ENCODE results near the gene ZNF688. TPM values are rescaled to one million over a fixed set of nuclear protein-coding genes. Genes with fewer than 3 reads are reported as not detected.

ZNF688 gene
- total RNA-seq, 4 donors from 2014 or later: 38.6 to 53.3 (median 41.1) TPM

DNA sequence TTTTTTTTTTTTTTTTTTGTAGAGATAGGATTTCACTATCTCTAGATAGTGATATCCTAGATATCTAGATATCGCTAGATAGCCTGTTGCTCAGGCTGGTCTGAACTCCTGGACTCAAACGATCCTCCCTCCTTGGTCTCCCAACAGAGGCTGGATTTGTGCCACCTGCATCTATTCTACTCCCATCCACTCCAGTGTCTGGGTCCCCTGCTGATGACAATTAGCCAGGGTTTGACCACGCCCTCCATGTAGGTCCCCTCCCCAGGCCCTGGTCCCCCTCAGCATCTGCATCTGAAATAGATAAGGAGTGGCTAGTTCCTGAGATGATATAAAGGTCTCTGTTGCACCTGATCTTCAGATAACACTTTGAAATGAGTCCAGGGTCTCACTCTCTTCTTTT lies 2.2 kb downstream of the ZNF688 start:
- no peaks in the 10 kb centered on the region for H3K9me3 ChIP-seq
- TF ChIP-seq POLR2A (IDR thresholded peaks at IDR 0.05): no peak
- TF ChIP-seq, protein P1, sequence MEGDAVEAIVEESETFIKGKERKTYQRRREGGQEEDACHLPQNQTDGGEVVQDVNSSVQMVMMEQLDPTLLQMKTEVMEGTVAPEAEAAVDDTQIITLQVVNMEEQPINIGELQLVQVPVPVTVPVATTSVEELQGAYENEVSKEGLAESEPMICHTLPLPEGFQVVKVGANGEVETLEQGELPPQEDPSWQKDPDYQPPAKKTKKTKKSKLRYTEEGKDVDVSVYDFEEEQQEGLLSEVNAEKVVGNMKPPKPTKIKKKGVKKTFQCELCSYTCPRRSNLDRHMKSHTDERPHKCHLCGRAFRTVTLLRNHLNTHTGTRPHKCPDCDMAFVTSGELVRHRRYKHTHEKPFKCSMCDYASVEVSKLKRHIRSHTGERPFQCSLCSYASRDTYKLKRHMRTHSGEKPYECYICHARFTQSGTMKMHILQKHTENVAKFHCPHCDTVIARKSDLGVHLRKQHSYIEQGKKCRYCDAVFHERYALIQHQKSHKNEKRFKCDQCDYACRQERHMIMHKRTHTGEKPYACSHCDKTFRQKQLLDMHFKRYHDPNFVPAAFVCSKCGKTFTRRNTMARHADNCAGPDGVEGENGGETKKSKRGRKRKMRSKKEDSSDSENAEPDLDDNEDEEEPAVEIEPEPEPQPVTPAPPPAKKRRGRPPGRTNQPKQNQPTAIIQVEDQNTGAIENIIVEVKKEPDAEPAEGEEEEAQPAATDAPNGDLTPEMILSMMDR (IDR thresholded peaks at IDR 0.05): no peak
- H3K4me1 ChIP-seq: peaks cover 4 to 23% (median 14%) of the 10 kb centered on the region in 4 donors
- H3K27me3 ChIP-seq: no peaks in the 10 kb centered on the region
- H3K4me3 ChIP-seq: no peak overlapping the region
- no peak for DNase-seq
- H3K27ac ChIP-seq: peak overlapping the region in 1 of 4 donors; percentile 70
- peaks cover 0 to 3% (median 0%) of the 10 kb centered on the region in 3 donors for H3K36me3 ChIP-seq

DNA sequence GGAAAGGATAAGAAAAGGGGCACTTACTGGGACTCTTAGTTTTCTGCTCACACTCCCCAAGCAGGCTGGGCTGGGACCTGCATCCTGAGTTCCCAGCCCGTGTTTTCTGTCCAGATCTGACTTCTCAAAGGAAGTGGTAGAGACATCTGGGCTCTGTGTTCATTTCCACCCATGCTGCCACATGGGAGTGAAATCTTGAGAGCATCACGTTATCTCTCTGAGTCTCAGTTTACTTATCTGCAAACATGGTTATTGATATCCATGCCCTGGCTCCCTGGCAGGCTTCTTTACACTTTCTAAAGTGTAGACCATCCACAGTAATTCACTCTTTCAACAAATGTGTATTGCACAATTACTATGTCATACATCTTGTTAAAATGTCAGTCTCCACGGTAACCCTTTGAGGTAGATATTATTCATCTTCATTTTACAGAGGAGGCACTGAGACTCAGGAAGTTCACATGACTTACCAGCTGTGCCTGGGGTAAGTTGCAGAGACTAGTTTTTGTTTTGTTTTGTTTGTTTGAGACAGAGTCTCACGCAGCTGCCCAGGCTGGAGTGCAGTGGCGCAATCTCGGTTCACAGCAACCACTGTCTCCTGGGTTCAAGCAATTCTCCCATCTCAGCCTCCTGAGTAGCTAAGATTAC lies 3.4 kb downstream of the ZNF688 start:
- Histone ChIP-seq H3K4me3 (no peak overlapping the region), H3K27ac (peak overlapping the region; percentile 20 to 70 (median 57)), H3K27me3 (no peaks in the 10 kb centered on the region), H3K4me1 (peaks cover 4 to 23% (median 14%) of the 10 kb centered on the region in 4 donors), H3K9me3 (no peaks in the 10 kb centered on the region), H3K36me3 (peaks cover 0 to 3% (median 0%) of the 10 kb centered on the region in 3 donors)
- TF ChIP-seq, protein P1 (IDR thresholded peaks at IDR 0.05): no peak
- TF ChIP-seq POLR2A (IDR thresholded peaks at IDR 0.05): no peak
- peak in 2 of 3 donors; percentile 55 to 67 for DNase-seq

DNA sequence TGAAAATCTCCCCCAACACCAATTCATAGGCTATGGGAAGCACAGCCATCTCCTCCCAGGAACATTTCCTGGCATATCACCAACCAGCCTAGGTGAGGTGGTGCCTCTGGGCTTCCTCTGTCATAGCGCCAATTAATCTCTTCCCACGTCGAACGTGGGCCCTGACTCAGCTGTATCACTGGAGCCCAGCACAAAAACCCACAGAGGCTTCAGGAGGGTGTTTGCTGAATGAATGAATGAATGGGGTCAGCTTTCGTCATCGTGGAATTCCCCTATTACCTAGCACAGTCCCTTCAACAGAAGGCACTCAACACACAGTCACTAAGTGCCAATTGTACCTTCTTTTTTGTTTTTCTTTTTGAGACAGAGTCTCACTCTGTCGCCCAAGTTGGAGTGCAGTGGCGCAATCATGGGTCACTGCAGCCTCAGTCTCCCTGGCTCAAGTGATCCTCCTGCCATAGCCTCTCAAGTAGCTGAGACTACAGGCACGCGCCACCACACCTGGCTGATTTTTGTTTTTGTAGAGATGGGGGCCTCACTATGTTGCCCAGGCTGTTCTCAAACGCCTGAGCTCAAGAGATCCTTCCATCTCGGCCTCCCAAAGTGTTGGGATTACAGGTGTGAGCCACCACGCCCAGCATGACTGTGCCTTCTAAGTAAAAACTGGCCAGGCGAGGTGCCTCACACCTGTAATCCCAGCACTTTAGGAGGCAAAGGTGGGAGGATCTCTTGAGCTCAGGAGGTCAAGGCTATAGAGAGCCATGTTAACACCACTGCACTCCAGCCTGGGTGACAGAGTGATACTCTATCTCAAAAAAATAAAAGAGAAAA lies 4.1 kb downstream of the ZNF688 start:
- TF ChIP-seq POLR2A (IDR thresholded peaks at IDR 0.05): no peak
- TF ChIP-seq, protein P1 (IDR thresholded peaks at IDR 0.05): no peak
- Histone ChIP-seq H3K27ac (peak overlapping the region in 3 of 4 donors; percentile 45 to 70 (median 69)), H3K4me3 (no peak overlapping the region), H3K27me3 (no peaks in the 10 kb centered on the region), H3K9me3 (no peaks in the 10 kb centered on the region), H3K4me1 (peaks cover 2 to 18% (median 10%) of the 10 kb centered on the region in 4 donors), H3K36me3 (peaks cover 0 to 3% (median 0%) of the 10 kb centered on the region in 3 donors)
- DNase-seq: no peak

DNA sequence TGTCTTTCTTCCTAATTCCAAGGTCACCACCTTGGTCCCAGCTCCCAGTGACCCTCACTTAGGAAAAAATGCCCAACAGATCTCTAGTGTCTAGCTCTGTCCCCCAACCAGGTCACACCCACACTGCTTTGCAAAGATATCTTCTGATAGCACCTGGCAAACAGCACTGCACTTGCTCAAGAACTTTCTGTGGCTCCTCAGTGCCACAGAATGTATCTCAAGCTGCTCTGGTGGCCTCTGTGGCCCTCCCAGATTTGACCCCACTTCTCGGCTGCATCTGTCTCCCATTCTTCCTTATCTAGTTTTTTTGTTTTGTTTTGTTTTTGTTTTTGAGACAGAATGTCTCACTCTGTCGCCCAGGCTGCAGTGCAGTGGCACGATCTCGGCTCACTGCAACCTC lies 5.0 kb downstream of the ZNF688 start:
- TF ChIP-seq, protein P1 (IDR thresholded peaks at IDR 0.05): no peak
- no peak for TF ChIP-seq POLR2A (IDR thresholded peaks at IDR 0.05)
- H3K9me3 ChIP-seq: no peaks in the 10 kb centered on the region
- no peak overlapping the region for H3K27ac ChIP-seq
- peaks cover 0 to 3% (median 0%) of the 10 kb centered on the region in 3 donors for H3K36me3 ChIP-seq
- no peaks in the 10 kb centered on the region for H3K27me3 ChIP-seq
- no peak for DNase-seq
- H3K4me3 ChIP-seq: no peak overlapping the region
- H3K4me1 ChIP-seq: peaks cover 0 to 15% (median 7%) of the 10 kb centered on the region in 4 donors

DNA sequence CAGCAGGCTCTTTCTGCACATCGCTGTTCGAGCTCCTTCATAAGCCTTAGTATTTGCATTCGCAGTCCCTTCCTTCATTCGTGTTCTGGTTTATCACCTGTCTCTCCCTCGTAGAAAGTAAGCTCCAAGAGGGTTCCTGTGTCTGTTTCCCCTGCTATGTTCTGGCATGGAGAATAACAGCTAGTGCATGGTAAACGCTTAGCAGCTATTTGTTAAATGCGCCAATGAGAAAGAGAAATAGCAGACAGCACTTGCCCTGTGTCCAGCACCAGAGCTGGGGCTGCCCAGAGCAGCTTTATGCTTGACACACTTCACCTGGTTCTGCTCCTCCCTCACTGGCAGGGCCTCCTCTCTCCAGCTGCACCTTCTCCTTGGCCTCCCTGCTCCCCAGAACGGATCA lies 5.5 kb downstream of the ZNF688 start:
- Histone ChIP-seq H3K4me1 (peaks cover 0 to 18% (median 8%) of the 10 kb centered on the region in 4 donors), H3K36me3 (peaks cover 0 to 3% (median 0%) of the 10 kb centered on the region in 3 donors), H3K27me3 (no peaks in the 10 kb centered on the region), H3K27ac (no peak overlapping the region), H3K4me3 (no peak overlapping the region), H3K9me3 (no peaks in the 10 kb centered on the region)
- DNase-seq: no peak
- TF ChIP-seq POLR2A (IDR thresholded peaks at IDR 0.05): no peak
- TF ChIP-seq, protein P1 (IDR thresholded peaks at IDR 0.05): no peak
